HG03439 (cell line): ENCODE results near the gene LBP.
"Not testable (repeated sequence)": the region's sequence is repeated elsewhere in the genome, so short reads cannot be mapped to it uniquely, and the experiment has no call there.

ENCODE experiments used
- ATAC-seq: cut with Tn5 transposase; IDR thresholded peaks from one replicate; pipeline ENCODE4 v1.9.1; 2021; ENCODE audit warnings: mild to moderate bottlenecking, moderate library complexity; ENCODE audit not compliant: unreplicated experiment

The LBP gene, protein sequence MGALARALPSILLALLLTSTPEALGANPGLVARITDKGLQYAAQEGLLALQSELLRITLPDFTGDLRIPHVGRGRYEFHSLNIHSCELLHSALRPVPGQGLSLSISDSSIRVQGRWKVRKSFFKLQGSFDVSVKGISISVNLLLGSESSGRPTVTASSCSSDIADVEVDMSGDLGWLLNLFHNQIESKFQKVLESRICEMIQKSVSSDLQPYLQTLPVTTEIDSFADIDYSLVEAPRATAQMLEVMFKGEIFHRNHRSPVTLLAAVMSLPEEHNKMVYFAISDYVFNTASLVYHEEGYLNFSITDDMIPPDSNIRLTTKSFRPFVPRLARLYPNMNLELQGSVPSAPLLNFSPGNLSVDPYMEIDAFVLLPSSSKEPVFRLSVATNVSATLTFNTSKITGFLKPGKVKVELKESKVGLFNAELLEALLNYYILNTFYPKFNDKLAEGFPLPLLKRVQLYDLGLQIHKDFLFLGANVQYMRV

DNA sequence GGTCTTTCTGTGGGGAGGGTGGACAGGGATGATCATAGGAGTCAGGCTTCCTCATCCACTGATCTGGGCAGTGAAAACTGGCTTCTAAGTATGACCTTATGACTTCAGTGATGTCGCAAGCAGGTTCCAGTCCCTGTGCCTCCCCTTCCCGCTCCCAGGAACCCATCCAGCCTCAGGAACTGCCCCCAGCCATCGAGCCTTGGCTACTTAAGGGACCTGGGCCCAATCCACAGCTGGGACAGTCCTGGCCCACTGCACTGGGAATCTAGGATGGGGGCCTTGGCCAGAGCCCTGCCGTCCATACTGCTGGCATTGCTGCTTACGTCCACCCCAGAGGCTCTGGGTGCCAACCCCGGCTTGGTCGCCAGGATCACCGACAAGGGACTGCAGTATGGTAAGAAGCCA, at the start of gene LBP:
Gene LBP, plus strand, starts transcription at position 236 of the 405 bp plus-strand sequence. Its CDS starts 35 bp downstream, at position 271.
- ATAC-seq: no peak

DNA sequence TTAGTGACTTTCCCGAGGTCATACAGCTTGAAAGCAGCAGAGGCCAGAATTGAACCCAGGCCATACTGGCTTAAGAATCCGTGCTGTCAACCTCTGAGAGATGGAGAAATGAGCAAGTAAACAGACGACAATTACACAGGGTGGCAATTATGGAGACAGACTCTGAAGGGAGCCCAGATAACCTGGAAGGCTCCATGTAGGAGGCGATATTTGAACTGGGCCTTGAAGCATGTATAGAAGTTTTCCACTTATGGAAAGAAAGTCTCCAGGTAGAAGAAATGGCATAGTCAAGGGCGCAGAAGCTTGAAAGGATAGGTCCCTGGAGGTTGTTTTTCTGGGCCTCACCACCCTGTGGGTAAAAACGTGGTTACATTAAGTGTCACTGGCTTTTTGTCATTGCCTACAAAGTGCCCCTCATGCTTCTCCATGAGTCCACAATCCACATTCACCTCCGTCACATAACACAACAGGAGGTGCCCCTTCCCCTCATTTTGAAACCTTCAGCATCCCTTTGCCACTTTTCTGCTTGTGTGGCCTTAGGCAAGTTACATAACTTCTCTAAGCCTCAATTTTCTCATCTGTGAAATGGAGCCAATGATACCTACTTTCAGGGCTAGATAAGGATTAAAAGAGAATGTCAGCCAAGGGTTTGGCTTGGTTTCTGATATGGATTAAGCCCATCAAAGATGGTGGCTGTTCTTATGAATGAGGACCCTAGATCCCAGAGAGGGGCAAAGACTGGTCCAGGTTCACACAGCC, 48.2 kb upstream of the LBP start:
- no peak for ATAC-seq

DNA sequence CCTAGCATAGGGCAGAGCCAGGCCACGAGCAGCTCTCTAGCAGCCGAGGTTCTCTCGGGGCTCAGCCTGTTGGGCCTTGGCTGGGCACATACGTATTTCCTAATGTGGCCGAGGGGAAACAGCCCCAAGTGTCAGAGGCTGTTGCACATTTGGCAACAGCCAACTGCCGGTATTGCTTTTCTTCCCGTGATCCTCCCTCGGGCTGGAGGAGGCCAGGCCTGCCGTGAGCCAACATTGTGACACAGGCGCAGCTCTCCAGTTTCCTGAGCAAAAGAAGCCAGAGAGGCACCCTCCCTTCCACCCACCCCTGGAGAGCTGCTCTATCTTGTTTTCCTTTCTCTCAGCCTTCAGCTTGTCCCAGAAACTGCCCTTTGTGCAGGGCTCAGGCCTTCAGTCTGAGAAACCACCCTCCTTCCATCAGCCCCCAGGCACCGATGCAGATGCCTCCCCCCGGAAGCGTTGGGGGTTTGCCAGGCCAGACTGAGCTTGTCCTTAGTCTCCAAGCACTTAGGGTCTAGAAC, 47.5 kb upstream of the LBP start:
- no peak for ATAC-seq

DNA sequence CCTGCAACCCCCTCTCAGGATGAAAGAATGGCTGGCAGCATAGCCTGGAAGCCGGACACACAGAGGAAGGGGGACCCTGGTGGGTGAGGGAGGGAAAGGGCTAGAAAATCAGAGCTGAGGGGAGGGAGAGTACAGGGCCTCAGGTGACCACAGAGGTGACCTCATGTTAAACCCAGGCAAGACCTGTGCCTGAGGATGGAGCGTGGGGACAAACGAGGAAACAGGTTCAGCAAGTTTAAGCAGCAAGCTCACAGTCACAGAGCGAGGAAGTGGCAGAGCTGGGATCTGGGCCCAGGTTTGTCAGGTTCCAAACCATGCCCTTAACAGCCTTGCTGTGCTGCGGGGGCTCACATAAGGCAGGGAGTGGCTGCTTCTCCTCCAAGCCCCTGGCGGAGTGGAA, 46.3 kb upstream of the LBP start:
- ATAC-seq: no peak

DNA sequence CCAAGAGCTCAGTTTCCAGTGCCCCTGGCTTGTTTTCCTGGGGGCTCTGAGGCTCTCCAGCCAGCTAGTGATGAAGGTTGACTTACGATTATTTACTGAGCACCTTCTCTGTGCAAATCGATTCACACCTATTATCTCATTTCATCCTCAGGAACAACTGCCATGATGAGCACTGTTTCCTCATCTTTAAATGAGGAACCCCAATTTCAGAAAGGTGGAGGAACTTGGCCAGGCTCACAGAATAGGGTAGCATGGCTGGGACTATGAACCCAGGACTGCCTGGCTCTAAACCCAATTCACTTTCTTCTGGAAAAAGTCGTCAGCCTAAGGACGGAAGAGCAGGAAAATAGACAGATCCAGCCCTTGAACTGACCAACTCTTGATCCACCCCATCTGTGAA, 45.8 kb upstream of the LBP start:
- no peak for ATAC-seq

DNA sequence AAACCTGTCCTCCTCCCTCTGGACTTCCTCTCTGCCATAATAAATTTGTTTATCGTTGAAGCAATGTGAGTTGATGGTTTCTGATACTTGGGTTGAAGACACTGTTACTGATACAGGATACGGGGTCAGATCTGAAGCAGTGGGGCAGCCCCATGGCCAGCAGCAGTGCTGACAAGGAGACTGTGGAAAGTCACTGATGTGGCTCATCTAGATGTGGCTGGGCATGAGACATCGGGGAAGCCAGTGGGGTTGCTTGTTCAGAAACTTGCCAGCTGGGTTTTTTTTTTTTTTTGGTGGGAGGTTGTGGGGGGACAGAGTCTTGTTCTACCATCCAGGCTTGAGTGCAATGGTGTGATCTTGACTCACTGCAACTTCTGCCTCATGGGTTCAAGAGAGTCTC, 45.0 kb upstream of the LBP start:
- ATAC-seq: no peak

DNA sequence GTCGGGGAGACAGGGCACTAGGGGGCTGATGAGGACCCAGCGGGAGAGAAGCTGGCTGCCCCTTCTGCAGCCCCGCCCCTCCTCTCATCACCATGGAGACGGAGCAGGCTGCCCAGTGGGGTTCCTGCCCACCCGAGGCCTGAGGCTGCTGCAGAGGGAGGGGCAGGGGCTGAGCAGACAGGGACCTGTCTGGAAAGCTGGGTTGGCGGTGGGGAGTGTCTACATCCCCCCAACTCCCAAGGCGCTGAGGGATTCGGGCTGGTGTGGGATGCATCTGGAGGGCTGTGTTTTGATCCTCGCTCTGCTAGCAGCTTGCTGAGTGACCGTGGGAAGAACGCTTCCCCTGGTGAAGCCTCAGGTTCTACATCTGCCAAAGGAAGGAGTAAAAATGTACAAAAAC, 43.5 kb upstream of the LBP start:
- ATAC-seq: no peak

DNA sequence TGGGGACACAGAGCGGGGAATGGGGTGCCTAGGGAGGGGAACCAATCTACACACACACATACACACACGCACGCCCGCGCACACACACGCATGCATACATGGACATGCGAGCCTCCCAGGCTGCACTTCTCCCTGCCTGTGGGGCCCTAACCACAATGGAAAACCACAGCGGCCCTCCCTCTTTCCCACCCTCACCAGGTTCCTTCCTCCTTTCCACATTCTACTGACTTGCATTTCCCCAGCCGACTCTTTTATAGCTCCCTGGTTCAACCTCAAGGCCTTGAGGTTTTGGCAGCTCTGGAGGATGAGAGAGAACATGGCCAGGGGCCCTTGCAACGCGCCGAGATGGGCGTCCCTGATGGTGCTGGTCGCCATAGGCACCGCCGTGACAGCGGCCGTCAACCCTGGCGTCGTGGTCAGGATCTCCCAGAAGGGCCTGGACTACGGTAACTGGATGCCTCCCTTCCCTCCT, 42.3 kb upstream of the LBP start, which contains the start of gene BPI:
Gene BPI, plus strand, starts transcription at position 249 of the 472 bp plus-strand sequence. Its CDS starts 68 bp downstream, at position 317.
- no peak for ATAC-seq

DNA sequence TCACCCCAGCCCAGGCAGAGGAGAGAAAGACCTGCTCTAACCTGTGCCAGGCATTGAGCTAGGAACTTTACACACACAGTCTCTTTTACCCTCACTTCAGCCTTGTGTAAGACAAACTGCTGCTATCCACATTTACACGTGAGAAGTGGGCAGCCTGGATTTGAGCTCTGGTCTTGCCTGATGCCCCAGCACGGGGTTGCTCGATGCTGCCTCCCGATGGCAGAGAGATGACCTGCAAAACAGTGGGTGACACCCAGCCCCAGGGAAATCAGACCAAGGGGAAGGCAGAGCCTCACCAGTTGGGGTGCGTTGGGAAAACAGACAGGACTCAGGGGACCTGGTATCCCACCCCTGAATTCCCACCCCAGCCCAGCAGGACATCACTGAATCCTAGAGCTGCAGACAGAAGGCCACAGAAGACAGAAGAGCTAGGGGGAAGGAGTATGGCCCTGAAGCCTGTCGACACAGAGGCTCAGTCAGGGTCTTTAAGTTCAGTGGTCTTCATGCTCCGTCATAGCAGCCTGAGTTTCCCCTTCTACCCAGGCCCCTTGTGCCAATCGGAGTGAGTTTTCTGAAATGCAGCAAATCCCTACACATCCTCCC, 41.3 kb upstream of the LBP start:
- ATAC-seq: no peak

DNA sequence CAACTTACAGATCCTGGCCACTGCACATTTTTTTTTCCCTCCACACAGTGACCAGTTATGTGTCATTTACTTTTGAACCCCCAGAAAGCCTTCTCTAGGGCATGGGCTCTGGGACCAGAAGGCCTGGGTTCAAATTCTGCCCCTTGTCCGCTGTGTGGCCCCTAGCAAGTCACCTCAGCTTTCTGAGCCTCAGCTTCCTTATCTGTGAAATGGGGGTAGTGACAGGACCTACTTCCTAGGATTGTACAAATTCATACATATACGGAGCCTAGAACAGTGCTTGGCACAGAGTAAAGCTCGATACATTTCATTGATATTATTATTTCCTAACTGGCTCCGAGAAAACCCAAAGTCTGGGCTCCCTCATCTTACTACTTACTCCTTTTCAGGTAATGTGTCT, 40.7 kb upstream of the LBP start:
- ATAC-seq: no peak

DNA sequence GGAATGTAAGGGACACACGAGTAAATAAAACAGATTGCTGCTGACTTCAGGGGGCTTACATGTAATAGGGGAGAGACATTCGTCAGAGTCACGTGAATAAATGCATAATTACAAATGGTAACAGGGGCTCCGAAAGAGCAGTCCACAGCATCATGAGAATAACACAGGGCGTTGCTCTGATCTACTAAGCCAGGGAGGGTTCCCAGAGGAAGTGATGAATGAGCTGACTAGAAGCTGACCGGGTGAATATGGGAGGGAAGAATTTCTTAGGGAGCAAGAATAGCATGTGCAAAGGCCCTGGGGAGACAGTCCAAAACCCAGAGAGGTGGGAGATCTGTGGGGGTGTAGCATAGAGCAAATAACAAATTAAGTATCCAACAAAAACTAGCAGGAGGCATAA, 39.9 kb upstream of the LBP start:
- no peak for ATAC-seq

DNA sequence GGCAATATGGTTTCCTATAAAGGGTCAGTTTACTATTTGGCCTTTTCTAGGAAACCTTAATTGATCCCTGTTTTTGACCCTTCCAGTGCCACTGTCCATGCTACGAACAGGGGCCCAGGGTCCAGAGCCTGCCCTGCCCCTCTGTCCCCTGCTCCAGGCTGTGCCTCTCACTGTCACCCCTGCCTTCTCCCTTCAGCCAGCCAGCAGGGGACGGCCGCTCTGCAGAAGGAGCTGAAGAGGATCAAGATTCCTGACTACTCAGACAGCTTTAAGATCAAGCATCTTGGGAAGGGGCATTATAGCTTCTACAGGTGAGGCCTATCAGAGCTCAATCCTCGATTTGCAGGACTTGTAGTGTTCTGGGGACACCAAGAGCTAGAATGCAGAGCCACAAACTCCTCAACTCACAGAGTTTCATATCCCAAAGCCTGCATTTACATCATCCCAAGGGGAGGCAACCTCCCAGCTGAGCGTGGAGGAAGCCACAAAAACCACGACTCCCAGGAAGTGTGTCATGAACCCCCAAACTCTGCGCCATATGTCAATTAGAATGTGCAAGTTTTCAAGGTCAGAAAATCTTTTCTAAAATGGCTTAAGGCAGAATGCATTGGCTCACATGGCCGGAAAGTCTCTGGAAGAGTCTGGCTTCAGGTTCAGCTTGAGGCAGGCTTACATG, 38.8 kb upstream of the LBP start:
- no peak for ATAC-seq

DNA sequence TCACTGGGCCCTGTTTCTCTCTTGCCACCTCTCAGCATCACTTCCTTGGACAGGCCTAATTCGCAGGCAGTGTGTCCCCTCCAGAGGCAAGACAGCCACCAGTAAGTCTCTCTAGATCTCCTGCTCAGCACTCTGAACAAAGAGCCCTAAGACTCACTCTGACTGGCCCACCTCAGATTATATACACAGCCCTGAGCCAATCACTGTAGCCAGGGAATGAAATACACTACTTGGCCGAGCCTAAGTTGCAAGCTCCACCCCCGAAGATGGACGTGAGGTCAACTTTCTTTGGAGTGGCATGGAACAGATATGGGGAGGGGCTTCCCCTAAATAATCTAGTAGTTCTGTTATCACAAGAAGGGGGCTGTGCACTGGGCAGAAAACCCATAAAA, 38.2 kb upstream of the LBP start:
- no peak for ATAC-seq

DNA sequence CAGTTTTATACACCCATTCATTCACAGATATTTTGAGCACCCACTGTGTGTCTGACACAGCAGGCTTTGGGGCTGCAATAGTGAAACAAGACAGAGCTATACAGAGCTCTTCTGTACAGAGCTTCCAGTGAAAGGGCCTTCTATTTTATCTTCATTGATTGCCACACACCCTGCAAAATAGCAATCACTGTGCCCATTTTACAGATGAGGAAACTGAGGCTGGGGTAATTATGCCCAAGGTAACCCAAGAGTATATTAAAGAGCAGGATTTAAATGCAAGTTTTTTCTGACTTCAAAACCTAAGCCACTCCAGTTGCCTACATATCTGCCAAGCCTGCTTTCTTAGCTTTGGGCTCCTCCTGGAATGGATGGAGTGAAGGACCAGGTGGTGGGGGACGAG, 37.8 kb upstream of the LBP start:
- no peak for ATAC-seq

DNA sequence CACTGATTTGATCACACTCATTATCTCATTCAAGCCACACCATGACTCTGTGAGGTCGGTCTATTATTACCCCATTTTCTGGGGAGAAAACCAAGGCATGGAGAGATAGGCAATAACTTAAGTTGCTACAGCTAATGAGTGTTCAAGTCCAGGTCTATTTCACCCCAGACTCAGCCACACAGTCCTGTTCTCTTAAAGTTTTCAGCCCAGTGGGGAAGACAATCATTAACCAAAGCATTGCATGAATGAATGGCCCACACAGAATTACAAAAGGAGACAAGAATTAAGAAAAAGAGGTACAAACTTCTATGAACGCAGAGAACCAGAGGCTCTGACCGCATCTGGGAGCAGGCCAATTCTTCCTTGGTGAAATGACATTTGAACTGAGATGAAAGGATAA, 35.2 kb upstream of the LBP start:
- ATAC-seq: no peak

DNA sequence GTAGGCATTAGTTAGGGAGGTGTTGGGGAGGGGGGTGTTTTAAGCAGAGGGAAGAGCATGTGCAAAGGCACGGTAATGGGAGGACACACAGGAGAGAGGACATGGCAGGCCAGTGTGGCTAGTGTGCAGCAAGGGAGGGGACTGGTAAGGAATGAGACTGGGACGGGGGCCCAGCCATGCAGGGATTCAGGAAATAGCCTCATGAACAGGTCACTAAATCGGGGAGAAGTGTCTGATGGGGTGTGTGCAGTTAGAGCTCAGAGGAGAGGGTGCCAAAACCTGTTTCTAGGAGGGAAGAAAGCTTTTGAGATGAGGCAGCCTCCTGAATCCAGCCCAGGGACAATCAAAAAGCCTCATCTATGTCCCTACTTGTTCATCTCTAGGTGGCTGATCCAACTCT, 34.8 kb upstream of the LBP start:
- ATAC-seq: no peak

DNA sequence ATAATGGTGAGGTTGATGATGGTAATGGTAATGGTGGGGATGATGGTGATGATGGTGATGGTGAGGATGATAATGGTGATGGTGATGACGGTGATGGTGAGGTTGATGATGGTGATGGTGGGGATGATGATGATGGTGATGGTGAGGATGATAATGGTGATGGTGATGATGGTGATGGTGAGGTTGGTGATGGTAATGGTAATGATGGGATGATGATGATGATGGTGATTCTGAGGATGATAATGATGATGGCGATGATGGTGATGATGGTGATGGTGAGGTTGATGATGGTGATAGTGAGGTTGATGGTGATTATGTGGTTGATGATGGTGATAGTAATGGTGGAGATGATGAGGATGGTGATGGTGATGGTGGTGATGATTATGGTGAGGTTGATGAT, 32.6 kb upstream of the LBP start:
- ATAC-seq: no peak

DNA sequence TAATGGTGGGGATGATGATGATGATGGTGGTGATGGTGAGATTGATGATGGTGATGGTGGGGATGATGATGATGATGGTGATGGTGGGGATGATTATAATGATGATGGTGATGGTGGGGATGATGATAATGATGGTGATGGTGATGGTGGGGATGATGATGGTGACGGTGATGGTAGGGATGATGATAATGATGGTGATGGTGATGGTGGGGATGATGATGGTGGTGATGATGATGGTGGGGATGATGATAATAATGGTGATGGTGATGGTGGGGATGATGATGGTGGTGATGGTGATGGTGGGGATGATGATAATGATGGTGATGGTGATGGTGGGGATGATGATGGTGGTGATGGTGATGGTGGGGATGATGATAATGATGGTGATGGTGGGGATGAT, 31.9 kb upstream of the LBP start:
- ATAC-seq: not testable (repeated sequence)

DNA sequence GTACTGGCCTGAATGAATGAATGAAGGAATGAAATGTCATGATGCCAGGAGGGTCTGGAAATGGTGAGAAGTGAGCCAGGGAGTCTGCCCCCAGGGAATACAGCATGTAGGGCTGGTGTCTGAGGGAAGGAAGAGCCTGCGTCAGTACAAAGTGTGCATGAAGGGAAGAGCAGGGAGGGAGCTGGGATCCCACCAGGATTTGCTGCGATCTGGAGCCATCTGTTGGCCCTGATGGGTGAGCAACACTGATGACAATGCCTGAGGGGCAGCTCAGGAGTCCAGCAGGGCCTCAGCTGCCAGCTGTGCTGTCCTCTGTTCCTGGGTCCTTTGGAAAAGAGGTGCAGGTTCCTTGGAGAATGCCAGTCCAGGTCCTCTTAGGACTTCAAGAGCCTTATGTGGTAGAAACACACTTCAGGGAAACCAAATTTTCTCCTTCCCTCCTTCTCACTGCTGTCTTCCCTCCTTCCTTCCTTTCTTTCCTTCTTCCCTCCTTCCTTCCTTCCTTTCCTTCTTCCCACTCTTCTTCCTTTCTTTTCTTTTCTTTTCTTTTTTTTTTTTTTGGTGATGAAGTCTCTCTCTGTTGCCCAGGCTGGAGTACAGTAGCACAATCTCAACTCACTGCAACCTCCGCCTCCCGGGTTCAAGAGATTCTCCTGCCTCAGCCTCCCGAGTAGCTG, 30.9 kb upstream of the LBP start:
- no peak for ATAC-seq

DNA sequence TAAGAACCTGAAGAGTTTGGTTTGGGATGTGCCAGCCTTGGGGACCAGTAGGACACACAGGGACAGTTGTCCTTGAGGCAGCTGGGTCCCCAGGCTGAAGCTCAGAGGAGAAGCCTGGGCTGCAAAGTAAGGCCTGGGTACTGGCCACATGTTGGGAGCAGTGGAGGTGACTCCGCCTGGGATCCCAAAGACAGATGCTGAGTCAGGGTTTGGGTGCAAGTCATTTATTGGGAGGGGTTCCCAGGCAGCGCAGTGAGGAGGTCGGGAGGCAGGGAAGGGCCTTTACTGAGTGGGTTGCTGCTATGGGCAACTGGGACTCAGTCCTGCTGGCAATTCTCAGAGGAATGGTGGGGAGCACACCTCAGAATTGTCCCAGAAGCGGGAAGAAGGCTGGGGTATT, 29.9 kb upstream of the LBP start:
- no peak for ATAC-seq
